ENCODE measurements around the gene GALNTL6.

The GALNTL6 gene

GRCh38 chr4:172009446-172010230 is 196.4 kb downstream of the GALNTL6 start:
- DNase-seq, result no peak

- DNase-seq, result no peak
Observed at GRCh38 chr4:172011196-172011595, 198.0 kb downstream of the GALNTL6 start.

- DNase-seq, result no peak
Observed at GRCh38 chr4:172018358-172018757, 205.2 kb downstream of the GALNTL6 start.

GRCh38 chr4:172035562-172035961 is 222.4 kb downstream of the GALNTL6 start:
- DNase-seq, result no peak

GRCh38 chr4:172040766-172041165 is 227.6 kb downstream of the GALNTL6 start:
- no peak for DNase-seq

- no peak for DNase-seq
Observed at GRCh38 chr4:172042714-172043114, 229.5 kb downstream of the GALNTL6 start.

- DNase-seq, result no peak
Observed at GRCh38 chr4:172045981-172046380, 232.8 kb downstream of the GALNTL6 start.

- DNase-seq, result no peak
Observed at GRCh38 chr4:172048666-172049065, 235.5 kb downstream of the GALNTL6 start.

- no peak for DNase-seq
Observed at GRCh38 chr4:172050911-172051310, 237.7 kb downstream of the GALNTL6 start.

- no peak for DNase-seq
Observed at GRCh38 chr4:172055046-172055445, 241.8 kb downstream of the GALNTL6 start.

GRCh38 chr4:172055498-172055897 is 242.3 kb downstream of the GALNTL6 start:
- no peak for DNase-seq

- no peak for DNase-seq
Observed at GRCh38 chr4:172061204-172061603, 248.0 kb downstream of the GALNTL6 start.

GRCh38 chr4:172068506-172068905 is 255.3 kb downstream of the GALNTL6 start:
- no peak for DNase-seq

GRCh38 chr4:172073590-172073989 is 260.4 kb downstream of the GALNTL6 start:
- DNase-seq, result no peak

GRCh38 chr4:172083272-172083671 is 270.1 kb downstream of the GALNTL6 start:
- DNase-seq, result no peak

GRCh38 chr4:172088556-172088955 is 275.4 kb downstream of the GALNTL6 start:
- no peak for DNase-seq

- DNase-seq, result no peak
Observed at GRCh38 chr4:172095161-172095560, 282.0 kb downstream of the GALNTL6 start.

- DNase-seq, result no peak
Observed at GRCh38 chr4:172096786-172097185, 283.6 kb downstream of the GALNTL6 start.

- no peak for DNase-seq
Observed at GRCh38 chr4:172099376-172099775, 286.2 kb downstream of the GALNTL6 start.

GRCh38 chr4:172103456-172103855 is 290.3 kb downstream of the GALNTL6 start:
- DNase-seq, result no peak

- DNase-seq, result no peak
Observed at GRCh38 chr4:172104539-172104938, 291.3 kb downstream of the GALNTL6 start.

- no peak for DNase-seq
Observed at GRCh38 chr4:172105918-172106317, 292.7 kb downstream of the GALNTL6 start.

GRCh38 chr4:172109466-172109865 is 296.3 kb downstream of the GALNTL6 start:
- DNase-seq, result no peak

- DNase-seq, result no peak
Observed at GRCh38 chr4:172124656-172125308, 311.6 kb downstream of the GALNTL6 start.

GRCh38 chr4:172125443-172125842 is 312.2 kb downstream of the GALNTL6 start:
- no peak for DNase-seq

Data from CD4-positive, alpha-beta T cell treated with Interleukin-6 for 4 hours (primary cell).